ENCODE results near the gene RBPJL. TPM values are rescaled to one million over a fixed set of nuclear protein-coding genes. Genes with fewer than 3 reads are reported as not detected.
A peak's percentile ranks its signal among the peaks of the same experiment; 100 is the strongest.

The RBPJL gene
- total and polyA plus RNA-seq, 2 of the 13 experiments (the other 11 are each of a cell fraction or from before 2014, with no cell fraction given) = not detected

DNA sequence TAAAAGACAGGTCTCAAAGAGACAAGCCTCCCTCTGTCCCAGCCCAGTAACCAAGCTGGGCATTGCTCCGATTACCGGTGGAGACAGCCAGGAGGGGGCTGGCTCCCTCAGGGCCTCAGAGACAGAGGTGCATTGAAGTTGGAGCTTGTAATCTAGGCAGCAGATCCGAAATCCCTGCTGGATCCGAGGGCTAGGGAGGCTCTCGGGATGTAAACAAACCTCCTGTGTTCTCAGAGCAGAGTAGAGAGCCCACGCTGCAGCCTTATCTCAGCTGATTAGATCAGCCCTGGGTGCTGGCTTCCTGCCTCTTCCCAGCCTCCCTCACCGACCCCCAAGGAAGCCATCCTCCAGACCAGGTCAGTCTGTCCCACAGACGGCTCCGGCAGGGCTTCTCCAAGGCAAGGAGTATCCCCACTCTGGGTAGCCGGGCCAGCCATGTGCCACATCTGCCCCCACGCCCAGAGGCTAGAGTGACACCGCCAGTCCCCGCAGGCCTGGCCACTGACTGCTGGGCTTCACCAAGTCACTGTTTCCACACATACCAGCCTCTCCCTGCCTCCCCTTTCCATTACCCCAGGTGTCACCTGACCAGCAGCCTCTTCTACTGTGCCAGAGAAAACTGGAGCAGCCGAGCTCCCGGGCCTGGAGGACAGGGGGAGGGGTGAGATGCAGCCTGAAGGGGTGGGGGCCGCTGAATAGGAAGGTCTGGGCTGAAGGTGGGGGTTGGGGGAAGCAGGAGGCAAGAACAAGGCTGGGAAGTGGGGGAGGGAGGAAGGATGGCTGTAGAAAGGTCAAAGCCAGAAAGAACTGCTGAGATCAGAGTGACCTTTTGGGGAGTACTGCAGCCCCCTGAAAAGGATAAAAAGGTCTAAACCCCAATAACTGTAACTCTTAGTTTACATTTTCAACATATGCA, 35.6 kb downstream of the RBPJL start (continued):
- TF ChIP-seq, protein P1, sequence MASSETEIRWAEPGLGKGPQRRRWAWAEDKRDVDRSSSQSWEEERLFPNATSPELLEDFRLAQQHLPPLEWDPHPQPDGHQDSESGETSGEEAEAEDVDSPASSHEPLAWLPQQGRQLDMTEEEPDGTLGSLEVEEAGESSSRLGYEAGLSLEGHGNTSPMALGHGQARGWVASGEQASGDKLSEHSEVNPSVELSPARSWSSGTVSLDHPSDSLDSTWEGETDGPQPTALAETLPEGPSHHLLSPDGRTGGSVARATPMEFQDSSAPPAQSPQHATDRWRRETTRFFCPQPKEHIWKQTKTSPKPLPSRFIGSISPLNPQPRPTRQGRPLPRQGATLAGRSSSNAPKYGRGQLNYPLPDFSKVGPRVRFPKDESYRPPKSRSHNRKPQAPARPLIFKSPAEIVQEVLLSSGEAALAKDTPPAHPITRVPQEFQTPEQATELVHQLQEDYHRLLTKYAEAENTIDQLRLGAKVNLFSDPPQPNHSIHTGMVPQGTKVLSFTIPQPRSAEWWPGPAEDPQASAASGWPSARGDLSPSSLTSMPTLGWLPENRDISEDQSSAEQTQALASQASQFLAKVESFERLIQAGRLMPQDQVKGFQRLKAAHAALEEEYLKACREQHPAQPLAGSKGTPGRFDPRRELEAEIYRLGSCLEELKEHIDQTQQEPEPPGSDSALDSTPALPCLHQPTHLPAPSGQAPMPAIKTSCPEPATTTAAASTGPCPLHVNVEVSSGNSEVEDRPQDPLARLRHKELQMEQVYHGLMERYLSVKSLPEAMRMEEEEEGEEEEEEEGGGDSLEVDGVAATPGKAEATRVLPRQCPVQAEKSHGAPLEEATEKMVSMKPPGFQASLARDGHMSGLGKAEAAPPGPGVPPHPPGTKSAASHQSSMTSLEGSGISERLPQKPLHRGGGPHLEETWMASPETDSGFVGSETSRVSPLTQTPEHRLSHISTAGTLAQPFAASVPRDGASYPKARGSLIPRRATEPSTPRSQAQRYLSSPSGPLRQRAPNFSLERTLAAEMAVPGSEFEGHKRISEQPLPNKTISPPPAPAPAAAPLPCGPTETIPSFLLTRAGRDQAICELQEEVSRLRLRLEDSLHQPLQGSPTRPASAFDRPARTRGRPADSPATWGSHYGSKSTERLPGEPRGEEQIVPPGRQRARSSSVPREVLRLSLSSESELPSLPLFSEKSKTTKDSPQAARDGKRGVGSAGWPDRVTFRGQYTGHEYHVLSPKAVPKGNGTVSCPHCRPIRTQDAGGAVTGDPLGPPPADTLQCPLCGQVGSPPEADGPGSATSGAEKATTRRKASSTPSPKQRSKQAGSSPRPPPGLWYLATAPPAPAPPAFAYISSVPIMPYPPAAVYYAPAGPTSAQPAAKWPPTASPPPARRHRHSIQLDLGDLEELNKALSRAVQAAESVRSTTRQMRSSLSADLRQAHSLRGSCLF (CRISPR knock-in tag; IDR thresholded peaks at IDR 0.05; ENCODE audit: borderline replicate concordance) = no peak
- TF ChIP-seq, protein P2, sequence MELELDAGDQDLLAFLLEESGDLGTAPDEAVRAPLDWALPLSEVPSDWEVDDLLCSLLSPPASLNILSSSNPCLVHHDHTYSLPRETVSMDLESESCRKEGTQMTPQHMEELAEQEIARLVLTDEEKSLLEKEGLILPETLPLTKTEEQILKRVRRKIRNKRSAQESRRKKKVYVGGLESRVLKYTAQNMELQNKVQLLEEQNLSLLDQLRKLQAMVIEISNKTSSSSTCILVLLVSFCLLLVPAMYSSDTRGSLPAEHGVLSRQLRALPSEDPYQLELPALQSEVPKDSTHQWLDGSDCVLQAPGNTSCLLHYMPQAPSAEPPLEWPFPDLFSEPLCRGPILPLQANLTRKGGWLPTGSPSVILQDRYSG (CRISPR knock-in tag; IDR thresholded peaks at IDR 0.05) = no peak
- TF ChIP-seq, protein P3, sequence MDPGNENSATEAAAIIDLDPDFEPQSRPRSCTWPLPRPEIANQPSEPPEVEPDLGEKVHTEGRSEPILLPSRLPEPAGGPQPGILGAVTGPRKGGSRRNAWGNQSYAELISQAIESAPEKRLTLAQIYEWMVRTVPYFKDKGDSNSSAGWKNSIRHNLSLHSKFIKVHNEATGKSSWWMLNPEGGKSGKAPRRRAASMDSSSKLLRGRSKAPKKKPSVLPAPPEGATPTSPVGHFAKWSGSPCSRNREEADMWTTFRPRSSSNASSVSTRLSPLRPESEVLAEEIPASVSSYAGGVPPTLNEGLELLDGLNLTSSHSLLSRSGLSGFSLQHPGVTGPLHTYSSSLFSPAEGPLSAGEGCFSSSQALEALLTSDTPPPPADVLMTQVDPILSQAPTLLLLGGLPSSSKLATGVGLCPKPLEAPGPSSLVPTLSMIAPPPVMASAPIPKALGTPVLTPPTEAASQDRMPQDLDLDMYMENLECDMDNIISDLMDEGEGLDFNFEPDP (CRISPR knock-in tag; conservative IDR thresholded peaks at IDR 0.05) = no peak
- TF ChIP-seq POLR2A (IDR thresholded peaks at IDR 0.05; ENCODE audit: insufficient read depth in 1 of 2, low read depth in 2 of 2, low read length in 2 of 2) (peak in 1 of 2 experiments; percentile 65; a peak in 2 of 4 replicates), BRCA1 (CRISPR knock-in tag; IDR thresholded peaks at IDR 0.05) (no peak), MAFG (CRISPR knock-in tag; IDR thresholded peaks at IDR 0.05) (no peak), SMC3 (IDR thresholded peaks at IDR 0.05; ENCODE audit: low read length) (no peak), SP1 (IDR thresholded peaks at IDR 0.05) (no peak), SP1 (CRISPR knock-in tag; IDR thresholded peaks at IDR 0.05) (no peak; the same call in 1 of the 2 replicates), PAWR (CRISPR knock-in tag; IDR thresholded peaks at IDR 0.05; ENCODE audit: borderline replicate concordance) (no peak), ZNF263 (CRISPR knock-in tag; IDR thresholded peaks at IDR 0.05) (peak; percentile 42), TOE1 (CRISPR knock-in tag; IDR thresholded peaks at IDR 0.05) (no peak)
- TF ChIP-seq, protein P4, sequence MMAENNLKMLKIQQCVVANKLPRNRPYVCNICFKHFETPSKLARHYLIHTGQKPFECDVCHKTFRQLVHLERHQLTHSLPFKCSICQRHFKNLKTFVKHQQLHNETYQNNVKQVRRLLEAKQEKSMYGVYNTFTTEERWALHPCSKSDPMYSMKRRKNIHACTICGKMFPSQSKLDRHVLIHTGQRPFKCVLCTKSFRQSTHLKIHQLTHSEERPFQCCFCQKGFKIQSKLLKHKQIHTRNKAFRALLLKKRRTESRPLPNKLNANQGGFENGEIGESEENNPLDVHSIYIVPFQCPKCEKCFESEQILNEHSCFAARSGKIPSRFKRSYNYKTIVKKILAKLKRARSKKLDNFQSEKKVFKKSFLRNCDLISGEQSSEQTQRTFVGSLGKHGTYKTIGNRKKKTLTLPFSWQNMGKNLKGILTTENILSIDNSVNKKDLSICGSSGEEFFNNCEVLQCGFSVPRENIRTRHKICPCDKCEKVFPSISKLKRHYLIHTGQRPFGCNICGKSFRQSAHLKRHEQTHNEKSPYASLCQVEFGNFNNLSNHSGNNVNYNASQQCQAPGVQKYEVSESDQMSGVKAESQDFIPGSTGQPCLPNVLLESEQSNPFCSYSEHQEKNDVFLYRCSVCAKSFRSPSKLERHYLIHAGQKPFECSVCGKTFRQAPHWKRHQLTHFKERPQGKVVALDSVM (CRISPR knock-in tag; IDR thresholded peaks at IDR 0.05) = peak; percentile 93
- TF ChIP-seq, protein P5, sequence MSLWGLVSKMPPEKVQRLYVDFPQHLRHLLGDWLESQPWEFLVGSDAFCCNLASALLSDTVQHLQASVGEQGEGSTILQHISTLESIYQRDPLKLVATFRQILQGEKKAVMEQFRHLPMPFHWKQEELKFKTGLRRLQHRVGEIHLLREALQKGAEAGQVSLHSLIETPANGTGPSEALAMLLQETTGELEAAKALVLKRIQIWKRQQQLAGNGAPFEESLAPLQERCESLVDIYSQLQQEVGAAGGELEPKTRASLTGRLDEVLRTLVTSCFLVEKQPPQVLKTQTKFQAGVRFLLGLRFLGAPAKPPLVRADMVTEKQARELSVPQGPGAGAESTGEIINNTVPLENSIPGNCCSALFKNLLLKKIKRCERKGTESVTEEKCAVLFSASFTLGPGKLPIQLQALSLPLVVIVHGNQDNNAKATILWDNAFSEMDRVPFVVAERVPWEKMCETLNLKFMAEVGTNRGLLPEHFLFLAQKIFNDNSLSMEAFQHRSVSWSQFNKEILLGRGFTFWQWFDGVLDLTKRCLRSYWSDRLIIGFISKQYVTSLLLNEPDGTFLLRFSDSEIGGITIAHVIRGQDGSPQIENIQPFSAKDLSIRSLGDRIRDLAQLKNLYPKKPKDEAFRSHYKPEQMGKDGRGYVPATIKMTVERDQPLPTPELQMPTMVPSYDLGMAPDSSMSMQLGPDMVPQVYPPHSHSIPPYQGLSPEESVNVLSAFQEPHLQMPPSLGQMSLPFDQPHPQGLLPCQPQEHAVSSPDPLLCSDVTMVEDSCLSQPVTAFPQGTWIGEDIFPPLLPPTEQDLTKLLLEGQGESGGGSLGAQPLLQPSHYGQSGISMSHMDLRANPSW (CRISPR knock-in tag; IDR thresholded peaks at IDR 0.05; ENCODE audit: borderline replicate concordance) = no peak
- TF ChIP-seq, protein P6, sequence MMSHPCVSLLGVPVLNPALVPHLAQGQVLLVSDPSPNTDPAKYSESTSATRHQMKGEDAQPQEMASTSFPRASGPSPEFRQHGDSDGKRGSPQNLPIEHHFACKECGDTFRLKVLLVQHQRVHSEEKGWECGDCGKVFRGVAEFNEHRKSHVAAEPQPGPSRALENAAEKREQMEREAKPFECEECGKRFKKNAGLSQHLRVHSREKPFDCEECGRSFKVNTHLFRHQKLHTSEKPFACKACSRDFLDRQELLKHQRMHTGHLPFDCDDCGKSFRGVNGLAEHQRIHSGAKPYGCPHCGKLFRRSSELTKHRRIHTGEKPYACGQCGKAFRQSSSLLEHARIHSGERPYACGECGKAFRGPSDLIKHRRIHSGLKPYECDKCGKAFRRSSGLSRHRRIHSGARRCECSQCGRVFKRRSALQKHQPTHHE (CRISPR knock-in tag; IDR thresholded peaks at IDR 0.05; ENCODE audit: borderline replicate concordance) = 0 out of 2 replicates have a peak, but pooled peaks have one; percentile 34

All from HepG2 (cell line).